COLO829 (cell line): Measurements from ENCODE around the gene ADNP2.

ENCODE experiments used
- DNase-seq: peaks from one replicate; pipeline ENCODE4 v3.0.0; 2012; ENCODE audit warnings: low spot score

ADNP2 gene, protein sequence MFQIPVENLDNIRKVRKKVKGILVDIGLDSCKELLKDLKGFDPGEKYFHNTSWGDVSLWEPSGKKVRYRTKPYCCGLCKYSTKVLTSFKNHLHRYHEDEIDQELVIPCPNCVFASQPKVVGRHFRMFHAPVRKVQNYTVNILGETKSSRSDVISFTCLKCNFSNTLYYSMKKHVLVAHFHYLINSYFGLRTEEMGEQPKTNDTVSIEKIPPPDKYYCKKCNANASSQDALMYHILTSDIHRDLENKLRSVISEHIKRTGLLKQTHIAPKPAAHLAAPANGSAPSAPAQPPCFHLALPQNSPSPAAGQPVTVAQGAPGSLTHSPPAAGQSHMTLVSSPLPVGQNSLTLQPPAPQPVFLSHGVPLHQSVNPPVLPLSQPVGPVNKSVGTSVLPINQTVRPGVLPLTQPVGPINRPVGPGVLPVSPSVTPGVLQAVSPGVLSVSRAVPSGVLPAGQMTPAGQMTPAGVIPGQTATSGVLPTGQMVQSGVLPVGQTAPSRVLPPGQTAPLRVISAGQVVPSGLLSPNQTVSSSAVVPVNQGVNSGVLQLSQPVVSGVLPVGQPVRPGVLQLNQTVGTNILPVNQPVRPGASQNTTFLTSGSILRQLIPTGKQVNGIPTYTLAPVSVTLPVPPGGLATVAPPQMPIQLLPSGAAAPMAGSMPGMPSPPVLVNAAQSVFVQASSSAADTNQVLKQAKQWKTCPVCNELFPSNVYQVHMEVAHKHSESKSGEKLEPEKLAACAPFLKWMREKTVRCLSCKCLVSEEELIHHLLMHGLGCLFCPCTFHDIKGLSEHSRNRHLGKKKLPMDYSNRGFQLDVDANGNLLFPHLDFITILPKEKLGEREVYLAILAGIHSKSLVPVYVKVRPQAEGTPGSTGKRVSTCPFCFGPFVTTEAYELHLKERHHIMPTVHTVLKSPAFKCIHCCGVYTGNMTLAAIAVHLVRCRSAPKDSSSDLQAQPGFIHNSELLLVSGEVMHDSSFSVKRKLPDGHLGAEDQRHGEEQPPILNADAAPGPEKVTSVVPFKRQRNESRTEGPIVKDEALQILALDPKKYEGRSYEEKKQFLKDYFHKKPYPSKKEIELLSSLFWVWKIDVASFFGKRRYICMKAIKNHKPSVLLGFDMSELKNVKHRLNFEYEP

GRCh38 chr18:80108739-80109675 lies at the start of gene ADNP2:
Gene ADNP2 (plus strand): TSS chr18:80109262. CDS start chr18:80117543, 8,281 bp downstream.
- DNase-seq = peak; percentile 97

GRCh38 chr18:80059945-80060344 lies 49.1 kb upstream of the ADNP2 start:
- DNase-seq = no peak

DNA sequence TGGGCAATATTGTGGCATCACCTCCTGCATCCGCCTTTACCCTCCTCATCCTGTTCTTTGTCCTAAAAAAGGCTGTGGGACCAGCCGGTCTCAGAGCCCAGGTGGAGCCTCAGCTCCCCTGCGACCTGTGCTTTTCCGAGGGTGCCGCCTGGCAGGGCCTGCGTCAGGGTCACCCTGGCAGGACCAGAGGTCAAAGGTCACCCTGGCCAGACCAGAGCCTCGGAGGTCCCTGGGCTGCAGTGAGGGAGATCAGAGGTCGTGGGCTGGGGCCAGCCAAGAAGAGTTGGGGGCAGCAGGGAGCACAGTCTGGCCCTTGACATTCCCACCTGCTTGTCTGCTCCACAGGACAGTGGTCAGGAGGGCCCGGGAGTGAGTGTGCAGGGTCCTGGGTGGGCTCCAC lies 43.4 kb upstream of the ADNP2 start:
- DNase-seq = no peak

DNA sequence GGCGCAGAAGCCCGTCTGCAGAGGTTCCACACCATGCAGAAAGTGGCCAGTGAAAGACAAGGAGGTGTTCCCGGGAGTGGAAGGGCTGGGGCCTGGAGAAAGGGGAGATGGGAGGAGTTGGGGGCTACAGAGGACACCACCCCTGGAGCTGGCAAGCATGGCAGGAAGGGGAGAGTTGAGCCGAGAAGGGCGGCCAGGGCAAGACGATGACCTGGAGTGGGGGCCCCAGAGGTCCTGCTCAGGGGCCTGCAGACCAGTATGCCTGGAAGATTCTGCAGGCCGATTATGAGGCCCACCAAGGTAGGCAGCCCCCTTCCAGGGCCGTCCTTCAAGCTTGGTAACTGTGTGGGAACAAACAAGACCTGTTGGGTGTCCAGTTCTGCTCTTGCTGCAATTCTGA lies 41.7 kb upstream of the ADNP2 start:
- no peak for DNase-seq

DNA sequence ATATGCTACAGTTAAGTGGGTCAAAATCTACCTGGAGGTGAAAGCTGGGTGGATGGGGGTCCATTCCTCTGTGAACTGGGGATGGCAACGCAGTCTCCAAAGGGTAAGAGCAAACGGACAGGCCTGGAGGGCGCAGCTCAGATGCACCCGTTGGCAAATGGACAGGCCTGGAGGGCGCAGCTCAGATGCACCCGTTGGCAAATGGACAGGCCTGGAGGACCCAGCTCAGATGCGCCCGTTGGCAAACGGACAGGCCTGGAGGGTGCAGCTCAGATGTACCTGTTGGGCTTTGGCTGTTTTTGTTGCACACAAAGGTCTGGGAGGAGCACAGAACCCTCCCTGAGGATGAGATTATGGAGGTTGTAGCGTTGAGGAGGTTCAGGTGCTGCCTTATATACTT lies 41.2 kb upstream of the ADNP2 start:
- DNase-seq = no peak

- DNase-seq = no peak
These were observed 40.3 kb upstream of the ADNP2 start for GRCh38 chr18:80068571-80069272.

DNA sequence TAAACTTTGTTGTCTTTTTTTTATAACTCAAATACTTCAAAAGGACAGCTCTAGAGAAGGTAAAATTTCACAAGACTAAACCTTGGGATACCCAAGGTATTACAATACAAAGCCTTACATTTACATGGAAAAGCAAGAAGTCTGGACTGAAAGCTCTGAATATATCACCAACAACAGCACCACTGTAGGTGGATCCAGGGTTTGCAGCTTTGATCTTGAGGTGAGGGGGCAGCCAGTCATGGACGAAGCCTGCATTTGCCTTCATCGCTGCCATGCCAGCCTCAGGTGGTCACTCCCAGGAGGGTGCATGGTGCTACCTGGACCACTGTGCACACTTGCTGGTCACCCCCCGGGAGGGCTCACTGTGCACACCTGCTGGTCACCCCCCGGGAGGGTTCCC lies 38.2 kb upstream of the ADNP2 start:
- no peak for DNase-seq

- no peak for DNase-seq
These were observed 34.9 kb upstream of the ADNP2 start for GRCh38 chr18:80074183-80074582.

GRCh38 chr18:80074697-80075096 lies 34.4 kb upstream of the ADNP2 start:
- no peak for DNase-seq

GRCh38 chr18:80075940-80076339 lies 33.1 kb upstream of the ADNP2 start:
- DNase-seq = no peak

GRCh38 chr18:80076379-80076778 lies 32.7 kb upstream of the ADNP2 start:
- no peak for DNase-seq

- DNase-seq = no peak
These were observed 31.2 kb upstream of the ADNP2 start for GRCh38 chr18:80077873-80078272.

GRCh38 chr18:80086281-80086680 lies 22.8 kb upstream of the ADNP2 start:
- no peak for DNase-seq

DNA sequence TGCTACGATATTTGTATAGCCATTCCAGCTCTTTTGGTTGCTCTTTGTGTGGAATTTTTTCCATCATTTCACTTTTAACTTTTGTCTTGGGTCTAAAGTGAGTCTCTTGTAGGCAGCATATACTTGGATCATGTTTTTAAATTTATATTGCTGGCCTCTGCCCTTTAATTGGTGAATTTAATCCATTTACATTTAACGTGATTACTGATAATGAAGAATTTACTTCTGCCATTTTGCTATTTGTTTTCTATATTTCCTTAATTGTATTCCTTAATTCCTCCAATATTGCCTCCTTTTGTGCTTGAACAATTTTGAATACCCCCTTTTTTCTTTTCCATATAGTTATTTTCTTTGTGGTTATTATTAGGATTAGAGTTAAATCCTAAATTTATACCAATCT lies 21.0 kb upstream of the ADNP2 start:
- DNase-seq = no peak

DNA sequence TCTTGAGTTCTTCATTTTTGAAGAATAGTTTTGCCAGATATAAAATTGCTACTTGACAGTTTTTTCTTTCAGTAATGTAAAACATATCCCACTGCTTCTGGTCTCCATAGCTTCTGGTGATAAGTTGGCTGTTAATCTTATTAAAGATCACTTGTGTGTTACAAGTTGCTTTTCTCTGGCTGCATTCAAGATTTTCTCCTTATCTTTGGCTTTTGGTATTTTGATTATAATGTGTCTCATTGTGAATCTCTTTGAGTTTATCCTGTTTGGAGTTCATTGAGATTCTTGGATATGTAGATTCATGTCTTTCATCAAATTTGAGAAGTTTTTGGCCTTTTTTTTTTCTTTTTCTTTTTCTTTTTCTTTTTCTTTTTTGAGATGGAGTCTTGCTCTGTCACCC lies 20.2 kb upstream of the ADNP2 start:
- DNase-seq = no peak

GRCh38 chr18:80095414-80095813 lies 13.6 kb upstream of the ADNP2 start:
- DNase-seq = no peak

DNA sequence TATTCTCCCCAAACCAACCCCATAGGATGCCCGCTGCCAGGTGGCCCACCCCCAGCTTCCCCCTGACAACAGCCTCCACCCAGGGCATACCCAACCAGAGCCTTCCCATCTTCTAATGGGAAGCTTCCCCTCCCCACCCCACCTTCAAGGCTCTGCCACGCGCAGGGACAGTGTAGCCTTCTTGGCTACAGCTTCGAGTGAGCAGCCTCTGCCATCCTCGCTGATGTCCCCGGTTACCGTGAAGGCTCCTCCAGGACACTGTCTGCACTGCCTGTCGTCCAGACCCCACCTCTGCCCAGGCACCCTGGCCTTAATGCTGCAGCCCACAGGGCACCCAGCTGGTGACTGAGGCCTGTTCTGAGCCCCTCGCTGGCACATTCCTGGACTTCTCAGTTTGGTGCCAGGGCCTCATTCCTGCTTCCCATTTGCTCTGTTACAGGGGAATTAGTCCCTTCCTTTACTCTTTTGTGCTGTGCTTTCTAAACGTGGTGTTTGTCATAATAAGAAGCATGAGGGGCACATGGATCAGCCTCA lies 13.0 kb upstream of the ADNP2 start:
- no peak for DNase-seq

GRCh38 chr18:80097201-80097600 lies 11.9 kb upstream of the ADNP2 start:
- no peak for DNase-seq

DNA sequence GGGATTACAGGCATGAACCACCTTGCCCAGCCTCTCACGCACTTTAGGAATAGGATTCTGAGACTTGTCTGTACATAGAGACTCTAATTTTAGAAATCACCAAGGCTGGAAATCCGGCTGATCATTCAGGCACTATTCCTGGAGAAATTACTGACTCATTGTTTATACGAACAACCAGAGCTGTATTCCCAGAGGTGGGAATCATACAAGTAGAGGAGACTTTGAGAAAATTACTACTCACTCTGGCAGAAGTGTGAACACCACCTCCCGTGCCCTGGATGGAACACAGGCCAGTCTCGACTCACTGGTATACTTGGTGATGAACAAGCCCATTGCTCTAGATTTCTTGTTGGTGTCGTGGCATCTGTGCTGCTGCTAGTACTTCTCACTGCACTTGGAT lies 5.8 kb upstream of the ADNP2 start:
- DNase-seq = no peak

DNA sequence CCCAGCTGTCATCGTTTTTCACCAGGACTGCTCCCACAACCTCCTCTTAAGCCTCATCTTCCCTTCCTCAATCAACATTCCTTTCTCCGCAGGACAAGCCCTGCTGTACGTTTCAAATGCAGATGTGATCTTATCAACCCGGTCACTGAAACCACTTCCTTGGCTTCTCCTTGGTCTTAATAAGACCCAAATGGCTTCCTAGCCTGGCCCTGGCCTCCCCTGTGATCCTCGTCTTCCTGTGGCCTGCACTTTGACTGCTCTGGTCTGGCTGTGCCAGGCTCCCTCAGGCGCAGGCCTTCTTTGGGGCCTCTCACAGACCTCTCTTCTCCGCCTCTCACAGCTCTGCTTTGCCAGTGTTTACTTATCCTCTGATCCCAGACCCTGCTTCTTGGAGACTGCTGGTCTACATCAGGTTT lies 4.7 kb upstream of the ADNP2 start:
- DNase-seq = no peak
